Measurements from ENCODE around the gene NCAPD2. TPM values are rescaled to one million over a fixed set of nuclear protein-coding genes. Genes with fewer than 3 reads are reported as not detected.

NCAPD2 gene
- total RNA-seq, 2 donors from 2014 or later, result 35.9 to 94.1 TPM

DNA sequence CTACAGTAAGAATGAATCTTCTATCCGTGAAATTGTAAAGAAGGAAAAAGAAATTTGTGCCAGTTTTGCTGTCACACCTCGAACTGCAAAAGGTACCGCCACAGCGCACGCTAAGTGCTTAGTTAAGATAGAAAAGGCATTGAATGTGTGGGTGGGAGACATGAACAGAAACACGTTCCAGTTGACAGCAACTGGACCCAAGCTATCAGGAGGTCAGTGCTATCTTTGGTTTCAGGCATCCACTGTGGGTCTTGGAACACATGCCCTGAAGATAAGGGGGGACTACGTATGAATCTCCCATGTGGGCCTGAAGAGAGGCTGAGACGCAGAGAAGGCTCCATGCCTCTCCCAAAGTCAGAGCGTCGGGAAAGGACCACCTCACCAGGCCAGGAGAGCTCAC is 52.1 kb downstream of the NCAPD2 start:
- DNase-seq, result no peak
- intact Hi-C loops (cut with DNase I), result no loop called here
- H3K4me1 ChIP-seq, result peaks cover 13% of the 10 kb centered on the region
- TF ChIP-seq, protein P1, sequence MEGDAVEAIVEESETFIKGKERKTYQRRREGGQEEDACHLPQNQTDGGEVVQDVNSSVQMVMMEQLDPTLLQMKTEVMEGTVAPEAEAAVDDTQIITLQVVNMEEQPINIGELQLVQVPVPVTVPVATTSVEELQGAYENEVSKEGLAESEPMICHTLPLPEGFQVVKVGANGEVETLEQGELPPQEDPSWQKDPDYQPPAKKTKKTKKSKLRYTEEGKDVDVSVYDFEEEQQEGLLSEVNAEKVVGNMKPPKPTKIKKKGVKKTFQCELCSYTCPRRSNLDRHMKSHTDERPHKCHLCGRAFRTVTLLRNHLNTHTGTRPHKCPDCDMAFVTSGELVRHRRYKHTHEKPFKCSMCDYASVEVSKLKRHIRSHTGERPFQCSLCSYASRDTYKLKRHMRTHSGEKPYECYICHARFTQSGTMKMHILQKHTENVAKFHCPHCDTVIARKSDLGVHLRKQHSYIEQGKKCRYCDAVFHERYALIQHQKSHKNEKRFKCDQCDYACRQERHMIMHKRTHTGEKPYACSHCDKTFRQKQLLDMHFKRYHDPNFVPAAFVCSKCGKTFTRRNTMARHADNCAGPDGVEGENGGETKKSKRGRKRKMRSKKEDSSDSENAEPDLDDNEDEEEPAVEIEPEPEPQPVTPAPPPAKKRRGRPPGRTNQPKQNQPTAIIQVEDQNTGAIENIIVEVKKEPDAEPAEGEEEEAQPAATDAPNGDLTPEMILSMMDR (IDR thresholded peaks at IDR 0.05), result no peak
- no peak overlapping the region for H3K27ac ChIP-seq
- no peak overlapping the region for H3K4me3 ChIP-seq
- no peaks in the 10 kb centered on the region for H3K36me3 ChIP-seq
- no peak overlapping the region for H3K9ac ChIP-seq (ENCODE audit: low read depth in 2 of 2, low read length in 2 of 2)
- no peaks in the 10 kb centered on the region for H3K9me3 ChIP-seq
- no peaks in the 10 kb centered on the region for H3K27me3 ChIP-seq

DNA sequence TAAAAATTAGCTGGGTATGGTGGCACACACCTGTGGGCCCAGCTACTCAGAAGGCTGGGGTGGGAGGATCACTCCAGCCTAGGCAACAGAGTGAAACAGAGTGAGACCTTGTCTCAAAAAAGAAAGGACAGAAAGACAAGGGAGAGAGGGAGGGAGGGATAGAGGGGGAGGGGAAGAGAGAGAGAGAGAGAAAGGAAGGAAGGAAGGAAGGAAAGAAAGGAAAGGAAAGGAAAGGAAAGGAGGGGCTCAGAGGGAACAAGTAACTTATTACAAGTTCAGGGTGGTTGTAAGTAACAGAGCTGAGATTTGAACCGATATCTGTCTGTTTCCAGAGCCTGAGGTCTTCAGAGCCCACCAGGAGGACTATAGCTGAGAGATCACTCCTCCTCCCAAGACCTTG is 53.7 kb downstream of the NCAPD2 start:
- Histone ChIP-seq H3K9ac (ENCODE audit: low read depth in 2 of 2, low read length in 2 of 2) (no peak overlapping the region), H3K9me3 (no peaks in the 10 kb centered on the region), H3K27ac (no peak overlapping the region), H3K4me1 (peaks cover 3% of the 10 kb centered on the region), H3K27me3 (no peaks in the 10 kb centered on the region), H3K36me3 (no peaks in the 10 kb centered on the region), H3K4me3 (no peak overlapping the region)
- intact Hi-C loops (cut with DNase I), result no loop called here
- no peak for DNase-seq
- TF ChIP-seq, protein P1 (IDR thresholded peaks at IDR 0.05), result no peak

DNA sequence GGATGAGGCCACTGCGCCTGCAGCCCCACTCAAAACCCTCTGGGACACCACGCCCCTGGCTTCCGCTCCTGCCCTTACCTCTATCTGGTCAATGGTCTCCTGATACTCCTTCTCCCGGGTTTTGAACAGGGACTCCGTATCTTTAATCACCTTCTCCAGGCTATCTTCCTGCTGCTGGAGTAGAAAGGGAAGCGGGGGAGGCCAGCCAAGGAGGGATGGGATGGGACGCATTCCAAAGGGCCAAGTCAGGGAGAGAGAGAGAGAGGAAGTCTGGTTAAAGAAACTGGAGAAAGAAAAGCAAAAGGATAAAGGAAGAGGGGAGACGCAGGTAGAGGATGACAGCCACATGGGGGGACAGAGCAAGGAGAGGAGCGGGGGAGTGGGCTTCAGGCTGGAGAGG is 54.1 kb downstream of the NCAPD2 start:
- Histone ChIP-seq H3K4me3 (no peak overlapping the region), H3K27me3 (no peaks in the 10 kb centered on the region), H3K36me3 (no peaks in the 10 kb centered on the region), H3K9ac (ENCODE audit: low read depth in 2 of 2, low read length in 2 of 2) (no peak overlapping the region), H3K27ac (no peak overlapping the region), H3K9me3 (no peaks in the 10 kb centered on the region), H3K4me1 (peaks cover under 1% of the 10 kb centered on the region)
- intact Hi-C loops (cut with DNase I), result no loop called here
- no peak for DNase-seq
- TF ChIP-seq, protein P1 (IDR thresholded peaks at IDR 0.05), result no peak

DNA sequence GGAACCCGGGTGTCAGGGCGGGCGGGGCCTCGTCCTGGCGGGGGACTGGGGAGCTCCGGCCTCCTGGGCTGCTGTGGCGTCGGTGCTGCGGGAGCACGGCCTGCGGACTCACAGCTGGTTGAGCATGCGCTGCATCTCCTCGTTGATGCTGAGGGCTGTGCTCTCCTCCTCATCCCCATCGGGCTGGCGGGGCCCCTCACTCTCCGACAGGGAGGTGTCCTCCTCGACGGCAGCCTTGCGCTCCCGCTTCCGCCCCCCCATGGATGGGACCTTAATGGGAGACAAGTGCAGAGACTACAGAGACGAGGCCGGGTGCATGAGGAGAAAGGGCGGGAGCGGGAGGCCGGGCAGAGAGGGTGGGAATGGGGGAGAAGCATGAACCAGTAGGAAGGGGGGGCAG is 54.7 kb downstream of the NCAPD2 start:
- TF ChIP-seq, protein P1 (IDR thresholded peaks at IDR 0.05), result no peak
- Histone ChIP-seq H3K9ac (ENCODE audit: low read depth in 2 of 2, low read length in 2 of 2) (no peak overlapping the region), H3K27me3 (no peaks in the 10 kb centered on the region), H3K9me3 (no peaks in the 10 kb centered on the region), H3K27ac (no peak overlapping the region), H3K4me3 (no peak overlapping the region), H3K4me1 (peaks cover 2% of the 10 kb centered on the region), H3K36me3 (no peaks in the 10 kb centered on the region)
- intact Hi-C loops (cut with DNase I), result no loop called here
- no peak for DNase-seq

DNA sequence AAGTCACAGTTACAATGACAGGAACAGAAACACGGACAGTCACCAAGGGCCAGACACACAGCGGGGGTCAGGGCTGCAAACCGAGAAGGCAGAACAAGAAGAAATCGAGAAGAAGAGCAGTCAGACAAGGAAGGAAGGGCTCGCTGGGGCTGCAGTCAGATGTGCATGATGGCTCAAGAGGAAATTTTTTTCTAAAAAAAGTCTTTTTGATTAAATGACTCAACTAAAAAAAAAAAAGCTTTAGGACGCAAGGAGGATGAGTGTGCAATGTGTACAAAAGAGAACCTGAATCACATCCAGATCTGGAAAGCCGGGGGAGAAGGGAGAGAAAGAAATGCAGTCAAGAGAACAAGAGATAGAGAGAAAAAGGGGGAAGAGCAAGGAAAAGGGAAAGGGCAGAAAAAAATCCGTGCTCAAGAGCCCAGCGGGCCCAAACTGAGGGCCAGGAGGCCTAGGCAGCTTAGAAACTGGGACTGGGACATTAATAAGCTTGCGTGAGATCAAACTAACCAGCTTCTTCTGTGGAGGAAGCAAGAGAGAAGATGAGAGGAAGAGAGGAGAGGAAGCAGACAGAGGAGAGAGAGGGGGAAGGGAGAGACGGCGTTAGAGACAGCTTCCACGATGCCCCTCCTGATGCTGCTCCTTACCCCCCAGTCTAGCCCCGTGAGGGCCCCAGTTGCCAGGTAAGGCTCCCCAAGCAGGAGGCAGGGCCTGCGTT is 55.2 kb downstream of the NCAPD2 start:
- no peaks in the 10 kb centered on the region for H3K36me3 ChIP-seq
- peak overlapping the region in 1 of 2 donors; percentile 26 for H3K9ac ChIP-seq (ENCODE audit: low read depth in 2 of 2, low read length in 2 of 2)
- H3K4me3 ChIP-seq, result no peak overlapping the region
- TF ChIP-seq, protein P1 (IDR thresholded peaks at IDR 0.05), result no peak
- H3K27ac ChIP-seq, result peak overlapping the region; percentile 49
- H3K27me3 ChIP-seq, result no peaks in the 10 kb centered on the region
- no peak for DNase-seq
- no peaks in the 10 kb centered on the region for H3K9me3 ChIP-seq
- intact Hi-C loops (cut with DNase I), result no loop called here
- H3K4me1 ChIP-seq, result peaks cover 5% of the 10 kb centered on the region
